Measurements from ENCODE around the gene ERBB3.
A peak's percentile ranks its signal among the peaks of the same experiment; 100 is the strongest.

The ERBB3 gene

DNA sequence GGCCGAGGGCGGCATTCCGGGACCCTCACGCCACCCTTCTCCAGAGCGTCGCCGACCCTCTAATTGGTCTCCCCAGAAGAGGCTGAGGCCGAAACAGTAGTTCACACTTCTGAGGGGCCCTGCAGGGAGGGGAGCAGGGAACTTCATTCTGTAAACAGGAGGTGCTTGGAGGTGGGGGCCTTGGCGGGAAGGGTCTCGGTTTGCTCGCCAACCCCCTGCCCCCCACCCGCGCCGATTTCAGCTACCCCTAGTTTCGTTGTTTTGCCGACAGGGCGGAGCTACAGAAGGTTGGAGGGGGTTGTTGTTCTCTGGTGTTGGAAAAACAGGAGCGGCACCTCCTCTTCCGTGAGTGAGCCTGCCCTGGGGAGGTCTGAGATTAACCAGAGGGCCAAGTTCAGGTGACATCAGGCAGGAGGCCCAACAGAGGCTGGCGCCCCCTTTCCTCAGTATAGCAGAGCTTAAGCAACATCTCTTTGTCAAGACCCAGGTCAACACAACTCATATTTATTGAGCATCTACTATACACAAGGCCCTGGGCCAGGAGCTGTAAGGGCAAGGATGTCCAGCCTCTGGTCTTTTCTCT, 682 bp downstream of the ERBB3 start:
- no peak for DNase-seq

GRCh38 chr12:56081393-56082347, 1.7 kb downstream of the ERBB3 start:
- DNase-seq, result no peak

DNA sequence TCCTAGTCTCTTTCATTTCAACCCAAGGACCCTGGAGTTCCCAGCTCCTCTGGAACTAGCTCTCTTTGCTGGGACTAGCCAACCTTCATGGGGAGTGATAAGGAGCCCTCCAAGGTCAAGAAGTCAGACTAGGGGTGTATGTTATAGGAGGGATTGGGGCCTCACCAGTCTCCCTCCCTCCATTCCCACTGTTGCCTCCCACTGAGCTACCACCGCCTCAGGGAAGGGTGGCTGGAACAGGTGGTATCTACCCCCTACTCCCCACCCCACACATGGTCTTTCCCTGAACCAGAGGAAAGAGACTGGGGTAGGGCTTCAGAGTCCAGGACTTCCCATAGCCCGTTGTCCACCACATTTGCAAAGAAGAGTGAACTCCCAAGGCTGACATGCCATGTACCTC, 2.4 kb downstream of the ERBB3 start:
- no peak for DNase-seq

- DNase-seq, result no peak
Observed at GRCh38 chr12:56082967-56083366, 3.0 kb downstream of the ERBB3 start.

DNA sequence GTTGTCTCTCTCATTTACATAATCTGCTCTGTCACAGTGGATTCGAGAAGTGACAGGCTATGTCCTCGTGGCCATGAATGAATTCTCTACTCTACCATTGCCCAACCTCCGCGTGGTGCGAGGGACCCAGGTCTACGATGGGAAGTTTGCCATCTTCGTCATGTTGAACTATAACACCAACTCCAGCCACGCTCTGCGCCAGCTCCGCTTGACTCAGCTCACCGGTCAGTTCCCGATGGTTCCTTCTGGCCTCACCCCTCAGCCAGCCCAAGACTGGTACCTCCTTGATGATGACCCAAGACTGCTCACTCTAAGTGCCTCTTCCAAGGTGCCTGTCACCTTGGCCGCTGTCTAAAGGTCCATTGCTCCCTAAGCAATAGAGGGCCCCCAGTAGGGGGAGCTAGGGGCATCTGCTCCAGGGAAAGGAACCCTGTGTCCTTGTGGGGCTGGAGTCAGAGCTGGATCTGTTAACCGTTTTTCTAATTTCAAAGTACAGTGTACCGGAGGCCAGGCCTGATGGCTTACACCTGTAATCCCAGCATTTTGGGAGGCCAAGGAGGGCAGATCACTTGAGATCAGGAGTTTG, 5.1 kb downstream of the ERBB3 start:
- DNase-seq, result peak; percentile 14 to 49

DNA sequence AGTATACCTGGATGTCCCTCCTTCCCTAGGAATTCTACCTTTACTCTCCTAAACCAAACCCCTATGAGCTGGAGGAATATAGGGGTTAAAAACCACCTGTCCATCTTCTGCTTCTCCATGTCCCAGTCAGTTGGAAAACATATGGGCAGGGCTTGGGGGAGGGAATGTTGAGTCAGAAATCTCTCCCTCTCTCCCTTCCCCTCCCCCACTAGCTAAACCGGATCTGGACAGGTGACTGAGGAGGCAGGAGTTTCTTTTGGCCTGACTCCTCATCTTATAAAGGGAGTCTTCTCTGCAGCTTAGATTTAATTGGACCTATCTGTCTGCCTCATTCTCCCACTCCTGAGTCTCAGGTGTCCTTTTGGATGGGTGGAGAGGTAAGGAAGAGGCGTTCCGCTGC, 6.1 kb downstream of the ERBB3 start:
- DNase-seq, result no peak

- no peak for DNase-seq
Observed at GRCh38 chr12:56086608-56087007, 6.6 kb downstream of the ERBB3 start.

GRCh38 chr12:56087220-56087619, 7.3 kb downstream of the ERBB3 start:
- peak; percentile 39 to 55 for DNase-seq

DNA sequence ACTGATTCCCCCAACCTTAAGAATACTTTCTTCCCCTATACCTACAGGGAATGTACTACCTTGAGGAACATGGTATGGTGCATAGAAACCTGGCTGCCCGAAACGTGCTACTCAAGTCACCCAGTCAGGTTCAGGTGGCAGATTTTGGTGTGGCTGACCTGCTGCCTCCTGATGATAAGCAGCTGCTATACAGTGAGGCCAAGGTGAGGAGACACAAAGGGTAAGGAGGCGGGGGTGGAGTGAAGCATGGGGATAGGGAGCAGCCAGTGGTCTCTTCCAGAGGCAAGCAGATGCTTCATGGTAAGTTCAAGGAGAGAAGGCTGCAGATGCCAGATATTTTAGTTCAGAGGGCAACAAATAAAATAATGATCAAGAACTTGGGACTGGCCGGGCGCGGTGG, 17.8 kb downstream of the ERBB3 start:
- no peak for DNase-seq

DNA sequence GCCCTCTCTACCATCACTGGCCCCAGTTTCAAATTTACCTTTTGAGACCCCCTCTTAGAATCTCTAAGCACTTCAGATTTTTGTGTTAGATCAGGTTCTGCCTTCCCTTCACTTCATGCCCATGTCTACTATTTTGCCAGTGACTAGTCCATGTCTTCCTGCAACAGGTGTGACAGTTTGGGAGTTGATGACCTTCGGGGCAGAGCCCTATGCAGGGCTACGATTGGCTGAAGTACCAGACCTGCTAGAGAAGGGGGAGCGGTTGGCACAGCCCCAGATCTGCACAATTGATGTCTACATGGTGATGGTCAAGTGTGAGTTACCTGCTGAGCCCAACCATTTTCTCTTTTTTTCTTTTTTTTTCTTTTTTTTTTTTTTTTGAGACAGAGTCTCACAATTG, 18.6 kb downstream of the ERBB3 start:
- DNase-seq, result no peak

DNA sequence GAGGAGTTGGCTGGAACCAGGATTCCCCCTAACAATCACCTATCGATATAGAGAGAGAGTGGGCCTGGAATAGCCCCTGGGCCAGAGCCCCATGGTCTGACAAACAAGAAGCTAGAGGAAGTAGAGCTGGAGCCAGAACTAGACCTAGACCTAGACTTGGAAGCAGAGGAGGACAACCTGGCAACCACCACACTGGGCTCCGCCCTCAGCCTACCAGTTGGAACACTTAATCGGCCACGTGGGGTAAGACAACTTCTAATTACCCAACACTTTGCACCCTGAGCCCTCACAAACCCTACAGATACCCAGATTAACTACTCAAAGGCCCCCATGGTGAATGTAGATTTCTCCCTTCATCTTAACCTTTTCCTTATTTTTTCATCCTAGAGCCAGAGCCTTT, 19.8 kb downstream of the ERBB3 start:
- DNase-seq, result no peak

DNA sequence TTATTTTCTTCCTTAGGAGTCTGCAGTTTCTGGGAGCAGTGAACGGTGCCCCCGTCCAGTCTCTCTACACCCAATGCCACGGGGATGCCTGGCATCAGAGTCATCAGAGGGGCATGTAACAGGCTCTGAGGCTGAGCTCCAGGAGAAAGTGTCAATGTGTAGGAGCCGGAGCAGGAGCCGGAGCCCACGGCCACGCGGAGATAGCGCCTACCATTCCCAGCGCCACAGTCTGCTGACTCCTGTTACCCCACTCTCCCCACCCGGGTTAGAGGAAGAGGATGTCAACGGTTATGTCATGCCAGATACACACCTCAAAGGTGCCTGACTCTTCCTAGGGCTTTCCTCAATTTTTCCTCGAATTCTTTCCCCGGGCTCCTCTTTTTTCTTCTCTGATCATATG, 21.1 kb downstream of the ERBB3 start:
- no peak for DNase-seq

DNA sequence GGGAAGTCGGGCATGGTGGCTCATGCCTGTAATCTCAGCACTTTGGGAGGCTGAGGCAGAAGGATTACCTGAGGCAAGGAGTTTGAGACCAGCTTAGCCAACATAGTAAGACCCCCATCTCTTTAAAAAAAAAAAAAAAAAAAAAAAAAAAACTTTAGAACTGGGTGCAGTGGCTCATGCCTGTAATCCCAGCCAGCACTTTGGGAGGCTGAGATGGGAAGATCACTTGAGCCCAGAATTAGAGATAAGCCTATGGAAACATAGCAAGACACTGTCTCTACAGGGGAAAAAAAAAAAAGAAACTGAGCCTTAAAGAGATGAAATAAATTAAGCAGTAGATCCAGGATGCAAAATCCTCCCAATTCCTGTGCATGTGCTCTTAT, 22.7 kb downstream of the ERBB3 start:
- no peak for DNase-seq

GRCh38 chr12:56103066-56103711, 23.2 kb downstream of the ERBB3 start:
- no peak for DNase-seq

DNA sequence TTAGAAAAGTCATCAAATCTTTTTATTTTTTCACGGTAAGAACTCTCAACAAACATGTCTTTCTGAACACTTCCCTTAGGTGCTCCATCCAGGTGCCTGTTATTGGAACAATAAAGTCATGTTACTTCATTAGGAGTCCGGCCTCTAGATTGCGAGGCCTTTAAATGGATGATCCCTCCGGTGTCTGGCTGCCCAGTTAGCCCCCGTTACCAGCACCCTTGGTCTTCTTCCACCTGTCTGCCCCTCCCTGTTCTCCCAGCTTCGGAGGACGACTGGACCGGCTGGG, 23.8 kb downstream of the ERBB3 start:
- DNase-seq, result no peak

DNA sequence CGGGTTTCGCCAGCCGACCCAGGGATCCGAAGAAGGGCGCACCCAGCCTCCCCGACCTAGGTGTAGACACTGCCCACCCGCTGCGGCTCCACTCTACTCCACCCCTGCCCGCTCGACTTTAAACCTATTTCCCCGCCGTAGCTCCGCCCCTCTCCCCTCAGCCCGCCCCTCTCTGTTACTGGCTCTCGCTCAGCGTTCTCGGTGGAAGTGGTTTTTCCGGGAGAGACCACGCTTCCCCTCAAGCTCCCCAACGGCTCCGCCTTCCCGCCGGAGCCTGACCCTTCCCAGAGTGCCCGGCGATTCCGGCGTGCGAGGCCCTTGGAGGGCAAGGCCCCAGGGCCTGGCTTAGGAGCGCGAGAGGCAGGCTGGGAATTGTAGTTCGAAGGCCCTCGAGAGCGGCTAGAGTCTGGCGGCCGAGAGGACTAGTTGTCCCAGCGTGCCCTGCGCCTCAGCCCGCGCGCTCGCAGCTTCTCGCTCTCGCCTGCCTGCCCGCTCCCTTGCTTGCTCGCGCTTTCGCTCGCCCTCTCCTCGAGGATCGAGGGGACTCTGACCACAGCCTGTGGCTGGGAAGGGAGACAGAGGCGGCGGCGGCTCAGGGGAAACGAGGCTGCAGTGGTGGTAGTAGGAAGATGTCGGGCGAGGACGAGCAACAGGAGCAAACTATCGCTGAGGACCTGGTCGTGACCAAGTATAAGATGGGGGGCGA, 24.3 kb downstream of the ERBB3 start, which contains the start of gene PA2G4:
TSS of gene PA2G4 (plus strand) at position 451 of the 706 bp plus-strand sequence. CDS start at position 630, 179 bp downstream.
- peak; percentile 98 to 100 for DNase-seq

DNA sequence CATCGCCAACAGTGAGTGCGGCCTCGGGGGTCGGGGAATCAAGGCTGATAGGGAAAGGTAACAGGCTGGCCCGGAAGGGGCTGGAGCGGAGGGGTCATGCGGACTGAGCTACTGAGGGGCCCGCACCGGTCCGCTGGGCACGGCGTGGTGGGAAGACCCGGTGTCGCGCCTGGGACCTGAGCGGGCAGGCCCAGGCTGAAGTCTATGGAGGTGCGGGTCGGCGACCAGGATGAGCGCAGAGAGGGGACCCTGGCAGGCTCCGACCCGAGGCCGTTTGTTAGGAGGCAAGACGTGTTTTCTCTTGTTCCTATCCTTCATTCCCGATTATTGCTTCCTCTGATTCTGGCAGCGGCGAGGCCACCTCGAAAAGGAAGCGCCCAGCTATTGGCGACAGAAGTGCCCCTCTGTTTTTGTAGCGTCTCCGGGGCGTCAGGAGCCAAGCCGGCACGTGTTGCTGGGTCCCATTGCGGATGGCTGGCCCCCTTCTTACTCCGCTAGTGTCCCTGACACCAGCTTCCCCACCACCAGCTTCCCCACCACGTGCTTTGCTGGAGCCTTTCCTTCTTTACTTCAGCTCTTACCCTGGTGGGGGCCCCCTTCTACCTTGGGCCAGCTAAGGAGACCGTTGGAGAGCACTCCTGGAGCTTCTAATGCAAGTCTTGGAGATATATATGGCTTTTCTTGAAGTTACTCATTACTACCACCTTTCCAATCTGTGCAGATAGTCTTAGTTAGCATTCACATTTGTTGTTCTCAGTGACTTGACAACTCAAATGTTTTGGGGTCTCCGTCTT, 25.0 kb downstream of the ERBB3 start:
- DNase-seq, result no peak

- no peak for DNase-seq
Observed at GRCh38 chr12:56105609-56105902, 25.6 kb downstream of the ERBB3 start.

DNA sequence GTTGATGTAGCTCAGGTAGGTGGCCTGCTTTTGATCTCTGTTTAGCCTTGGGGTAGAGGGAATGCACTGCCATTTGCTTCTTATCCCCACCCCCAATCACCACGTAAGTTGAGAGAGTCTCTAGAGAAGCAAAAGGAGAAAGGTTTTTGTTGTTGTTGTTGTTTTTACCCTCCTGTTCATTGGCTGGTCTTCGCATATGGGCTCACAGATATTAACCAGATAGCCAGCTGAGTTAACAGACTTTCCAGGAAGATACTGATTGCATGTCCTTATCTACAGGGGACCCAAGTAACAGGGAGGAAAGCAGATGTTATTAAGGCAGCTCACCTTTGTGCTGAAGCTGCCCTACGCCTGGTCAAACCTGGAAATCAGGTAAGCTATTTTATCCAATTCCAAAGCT, 27.3 kb downstream of the ERBB3 start:
- DNase-seq, result no peak

- no peak for DNase-seq
Observed at GRCh38 chr12:56110571-56110970, 30.6 kb downstream of the ERBB3 start.

- DNase-seq, result no peak
Observed at GRCh38 chr12:56114084-56114483, 34.1 kb downstream of the ERBB3 start.

DNA sequence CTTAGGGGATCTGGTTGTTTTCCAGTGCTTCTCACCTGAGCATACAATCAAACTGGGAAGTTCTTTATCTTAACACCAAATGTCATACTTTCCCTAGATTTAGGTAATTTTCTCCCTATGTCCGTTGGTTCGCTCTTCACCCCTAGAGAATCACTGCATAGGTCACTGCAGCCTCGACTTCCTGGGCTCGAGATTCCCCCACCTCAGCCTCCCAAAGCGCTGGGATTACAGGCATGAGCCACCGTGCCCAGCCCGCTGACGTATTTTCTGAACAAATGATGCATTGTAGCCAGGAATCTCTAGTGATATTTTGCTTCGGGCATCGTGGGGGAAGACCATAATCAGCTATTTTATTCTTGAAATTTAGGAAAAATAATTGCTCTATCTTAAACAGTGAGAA, 35.4 kb downstream of the ERBB3 start:
- no peak for DNase-seq

Data from inflammatory macrophage treated with lipopolysaccharide for 1 hour (primary cell).